Endodermal cell (in vitro differentiated cells): ENCODE results near the gene ART1. TPM values are rescaled to one million over a fixed set of nuclear protein-coding genes. Genes with fewer than 3 reads are reported as not detected.

ENCODE experiments used
- DNase-seq: peaks from one replicate; pipeline ENCODE4 v3.0.0-alpha.2; 2017
- H3K27ac ChIP-seq: 2 replicates; pipeline ENCODE4 v1.5.1; 2013; ENCODE audit warnings: mild to moderate bottlenecking, low read depth, low read length, moderate library complexity
- H3K27me3 ChIP-seq: 2 replicates; pipeline ENCODE4 v1.6.1; 2013; ENCODE audit warnings: mild to moderate bottlenecking, low read length, moderate library complexity; ENCODE audit not compliant: insufficient read depth, control insufficient read depth, poor library complexity, severe bottlenecking
- H3K36me3 ChIP-seq: 2 replicates; pipeline ENCODE4 v1.7.0; 2013; ENCODE audit warnings: mild to moderate bottlenecking, low read length, moderate library complexity; ENCODE audit not compliant: control insufficient read depth, insufficient read depth
- H3K4me1 ChIP-seq: one replicate; pipeline ENCODE4 v1.7.0; 2013; ENCODE audit warnings: low read length; ENCODE audit not compliant: control insufficient read depth, insufficient read depth
- H3K4me3 ChIP-seq: 2 replicates; pipeline ENCODE4 v1.5.1; 2013; ENCODE audit warnings: mild to moderate bottlenecking, low read length, moderate library complexity
- H3K9ac ChIP-seq: 2 replicates; pipeline ENCODE4 v1.6.1; 2013; ENCODE audit warnings: mild to moderate bottlenecking, low read length, moderate library complexity; ENCODE audit not compliant: poor library complexity, severe bottlenecking; ENCODE audit errors: extremely low read depth
- H3K9me3 ChIP-seq: 2 replicates; pipeline ENCODE4 v1.6.1; 2013; ENCODE audit warnings: mild to moderate bottlenecking, low read length, moderate library complexity; ENCODE audit not compliant: control insufficient read depth
- H3K27ac Mint-ChIP-seq: 2 replicates; pipeline ENCODE4 v1.8.0; 2020; ENCODE audit warnings: mixed read lengths
- H3K27me3 Mint-ChIP-seq: 2 replicates; pipeline ENCODE4 v1.8.0; 2021; ENCODE audit warnings: mild to moderate bottlenecking, mixed read lengths; ENCODE audit not compliant: insufficient read depth
- H3K36me3 Mint-ChIP-seq: 2 replicates; pipeline ENCODE4 v1.8.0; 2020; ENCODE audit warnings: low read depth, mixed read lengths
- H3K4me1 Mint-ChIP-seq: 2 replicates; pipeline ENCODE4 v1.8.0; 2020; ENCODE audit warnings: mixed read lengths
- H3K4me3 Mint-ChIP-seq: 2 replicates; pipeline ENCODE4 v1.8.0; 2020; ENCODE audit warnings: mild to moderate bottlenecking, moderate library complexity, mixed read lengths
- H3K9me3 Mint-ChIP-seq: 2 replicates; pipeline ENCODE4 v1.8.0; 2020; ENCODE audit warnings: mild to moderate bottlenecking, mixed read lengths
- CTCF ChIP-seq: fragments of 200-600 bp; sonication (generic); conservative IDR thresholded peaks from 2 replicates; pipeline ENCODE4 v1.5.0; 2021; ENCODE audit warnings: antibody characterized with exemption, mild to moderate bottlenecking
- WGBS, 2 experiments: methylation state at CpG; one replicate each; pipeline versions ENCODE4 v1.1.5 to v1.1.7; 2013; ENCODE audit warnings: missing lambda C conversion rate in 2 of 2, mixed read lengths in 1 of 2; ENCODE audit not compliant: insufficient coverage in 1 of 2, insufficient read length in 1 of 2; 5-methylcytosine and 5-hydroxymethylcytosine counted together
- total RNA-seq, 2 donors: library from RNA; stranded (reverse); fragmentation: NEBNext Ultra II Directional in 1 of 2; extraction: Animal tissue kit (Norgen Biotek cat#: 25700) in 1 of 2; gene quantifications; 2 replicates in 1 of 2; 3 replicates in 1 of 2; pipeline ENCODE4 v1.2.1, GENCODE V29; 2021

ART1 gene
- total RNA-seq, 2 donors from 2014 or later: not detected

GRCh38 chr11:3664032-3664630 lies 19.2 kb downstream of the ART1 start:
- Mint-ChIP-seq H3K27ac (no peak overlapping the region), H3K36me3 (peaks cover 27% of the 10 kb centered on the region), H3K4me3 (no peak overlapping the region), H3K9me3 (no peaks in the 10 kb centered on the region), H3K27me3 (no peaks in the 10 kb centered on the region), H3K4me1 (no peaks in the 10 kb centered on the region)
- H3K4me3 ChIP-seq: no peak overlapping the region
- no peak for DNase-seq
- no peaks in the 10 kb centered on the region for H3K4me1 ChIP-seq
- no peaks in the 10 kb centered on the region for H3K9me3 ChIP-seq
- H3K36me3 ChIP-seq: peaks cover 21% of the 10 kb centered on the region
- TF ChIP-seq CTCF: no peak
- WGBS, 2 experiments: 91 to 98% methylated on average over 9 to 10 of the region's 10 CpGs
- H3K27ac ChIP-seq: no peak overlapping the region
- no peak overlapping the region for H3K9ac ChIP-seq
- H3K27me3 ChIP-seq: no peaks in the 10 kb centered on the region

DNA sequence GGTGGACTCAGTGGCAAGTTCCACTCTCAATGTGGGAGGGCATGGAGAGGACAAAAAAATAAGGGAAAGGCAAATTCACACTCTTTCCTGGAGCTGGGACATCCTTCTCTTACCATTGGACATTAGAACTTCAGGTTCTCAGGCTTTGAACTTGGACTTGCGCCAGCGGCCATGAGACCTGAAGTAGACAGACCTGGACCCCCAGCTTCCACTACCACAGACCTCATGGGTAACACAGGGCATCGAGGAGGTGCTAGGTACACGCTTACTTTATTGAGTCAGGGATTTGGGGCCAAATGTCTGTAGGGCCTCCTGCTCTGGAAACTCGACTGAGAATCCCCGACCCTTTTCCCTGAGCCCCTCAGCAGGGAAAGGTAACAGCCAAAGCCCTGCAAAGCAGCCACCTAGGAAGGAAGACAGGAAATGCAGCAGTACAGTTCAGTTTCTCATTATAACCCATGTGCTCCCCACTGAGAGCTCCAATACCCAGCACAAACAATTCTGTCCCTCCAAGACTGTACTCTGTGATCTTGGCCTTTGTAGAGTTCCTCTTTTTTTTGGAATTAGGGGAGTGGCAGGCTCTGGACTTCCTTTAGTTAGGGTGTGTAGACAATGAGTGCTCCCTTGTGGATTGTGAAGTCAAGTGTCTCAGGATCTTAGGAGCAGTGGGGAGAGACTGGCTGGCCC lies 20.6 kb downstream of the ART1 start:
- Mint-ChIP-seq H3K27ac (peak overlapping the region; percentile 3), H3K4me1 (peaks cover 2% of the 10 kb centered on the region), H3K9me3 (no peaks in the 10 kb centered on the region), H3K36me3 (peaks cover 33% of the 10 kb centered on the region), H3K4me3 (no peak overlapping the region), H3K27me3 (no peaks in the 10 kb centered on the region)
- Histone ChIP-seq H3K4me3 (no peak overlapping the region), H3K9me3 (no peaks in the 10 kb centered on the region), H3K27me3 (no peaks in the 10 kb centered on the region), H3K27ac (no peak overlapping the region), H3K36me3 (peaks cover 26% of the 10 kb centered on the region), H3K9ac (no peak overlapping the region), H3K4me1 (no peaks in the 10 kb centered on the region)
- TF ChIP-seq CTCF: no peak
- DNase-seq: no peak
- WGBS, 2 experiments: 93 to 95% methylated on average over 6 of the region's 6 CpGs

DNA sequence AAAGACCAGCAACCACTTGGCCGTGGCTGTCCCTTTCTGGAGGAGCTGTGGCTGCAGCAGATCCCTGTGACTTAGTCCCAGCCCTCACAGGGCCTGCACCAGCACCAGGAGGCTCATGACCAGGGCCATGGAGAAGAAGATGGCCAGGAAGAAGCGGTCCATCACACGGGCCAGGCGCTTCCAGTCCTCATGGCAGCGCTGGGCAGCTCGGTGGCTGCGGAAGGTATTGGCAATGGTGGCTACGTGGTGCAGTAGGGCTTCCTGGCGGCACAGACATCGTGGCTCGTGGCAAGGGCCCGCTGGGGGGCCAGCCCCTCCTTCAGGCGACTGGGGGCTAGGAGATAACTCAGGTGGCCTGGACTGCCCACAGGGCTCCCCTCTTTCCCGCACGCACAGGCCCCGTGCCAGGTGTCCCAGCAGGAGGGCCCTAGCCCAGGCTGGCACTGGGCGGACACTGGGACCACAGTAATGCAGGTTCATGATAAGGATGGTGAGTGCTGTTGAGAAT lies 21.1 kb downstream of the ART1 start:
- Mint-ChIP-seq H3K36me3 (peaks cover 33% of the 10 kb centered on the region), H3K27me3 (no peaks in the 10 kb centered on the region), H3K4me3 (no peak overlapping the region), H3K4me1 (peaks cover 7% of the 10 kb centered on the region), H3K27ac (peak overlapping the region; percentile 3), H3K9me3 (no peaks in the 10 kb centered on the region)
- WGBS, 2 experiments: 94 to 96% methylated on average over 7 to 17 of the region's 17 CpGs
- no peak for TF ChIP-seq CTCF
- peaks cover 26% of the 10 kb centered on the region for H3K36me3 ChIP-seq
- H3K4me3 ChIP-seq: no peak overlapping the region
- no peaks in the 10 kb centered on the region for H3K9me3 ChIP-seq
- no peak overlapping the region for H3K9ac ChIP-seq
- H3K27me3 ChIP-seq: no peaks in the 10 kb centered on the region
- no peak for DNase-seq
- H3K27ac ChIP-seq: no peak overlapping the region
- H3K4me1 ChIP-seq: no peaks in the 10 kb centered on the region
